SJCRH30 (cell line): Measurements from ENCODE around the gene GNPTAB. TPM values are rescaled to one million over a fixed set of nuclear protein-coding genes. Genes with fewer than 3 reads are reported as not detected.
A peak's percentile ranks its signal among the peaks of the same experiment; 100 is the strongest.

ENCODE experiments used
- DNase-seq, 2 experiments: peaks; one replicate each; pipeline ENCODE4 v3.0.0-alpha.2; 2015 to 2020
- H3K27ac ChIP-seq: fragments of 250-450 bp; sonication (Bioruptor Pico); 2 replicates; pipeline ENCODE4 v1.5.1; 2020; ENCODE audit warnings: mild to moderate bottlenecking, moderate library complexity
- H3K27me3 ChIP-seq: fragments of 250-450 bp; sonication (Bioruptor Pico); 2 replicates; pipeline ENCODE4 v1.5.1; 2020; ENCODE audit warnings: mild to moderate bottlenecking, moderate library complexity
- H3K36me3 ChIP-seq: fragments of 250-450 bp; sonication (Bioruptor Pico); 2 replicates; pipeline ENCODE4 v1.5.1; 2020; ENCODE audit warnings: mild to moderate bottlenecking, moderate library complexity
- H3K4me1 ChIP-seq: fragments of 250-450 bp; sonication (Bioruptor Pico); 2 replicates; pipeline ENCODE4 v1.5.1; 2020; ENCODE audit warnings: mild to moderate bottlenecking, moderate library complexity
- H3K4me3 ChIP-seq: fragments of 250-450 bp; sonication (Bioruptor Pico); 2 replicates; pipeline ENCODE4 v1.5.1; 2020; ENCODE audit warnings: mild to moderate bottlenecking, moderate library complexity
- H3K9me3 ChIP-seq: fragments of 250-450 bp; sonication (Bioruptor Pico); replicated peaks from 2 replicates; pipeline ENCODE4 v1.5.1; 2020; ENCODE audit warnings: mild to moderate bottlenecking, moderate library complexity
- total RNA-seq: library from RNA; depleted of rRNA; stranded (reverse); fragments of >200 nt; shearing (Covaris generic); gene quantifications from 2 replicates; pipeline ENCODE4 v1.2.3, GENCODE V29; 2014; rRNA removed

GNPTAB gene
- total RNA-seq, 1 experiment from 2014 or later, result 11.6 TPM

- no peaks in the 10 kb centered on the region for H3K9me3 ChIP-seq
- H3K36me3 ChIP-seq, result no peaks in the 10 kb centered on the region
- DNase-seq, result peak; percentile 38 to 60
- H3K4me1 ChIP-seq, result no peaks in the 10 kb centered on the region
- peak overlapping the region; percentile 94 for H3K4me3 ChIP-seq
- H3K27ac ChIP-seq, result peak overlapping the region; percentile 24; the same call in 1 of the 2 replicates
- no peaks in the 10 kb centered on the region for H3K27me3 ChIP-seq
Observed at GRCh38 chr12:101697930-101698799, 132.6 kb downstream of the GNPTAB start.

- DNase-seq, result peak; percentile 71 to 72
- no peaks in the 10 kb centered on the region for H3K36me3 ChIP-seq
- H3K27me3 ChIP-seq, result no peaks in the 10 kb centered on the region
- H3K27ac ChIP-seq, result peak within 1 kb of the TSS; percentile 24; the same call in 1 of the 2 replicates
- no peaks in the 10 kb centered on the region for H3K9me3 ChIP-seq
- no peaks in the 10 kb centered on the region for H3K4me1 ChIP-seq
- H3K4me3 ChIP-seq, result peak within 1 kb of the TSS; percentile 94
Observed at GRCh38 chr12:101697197-101697929, 133.4 kb downstream of the GNPTAB start, which contains the start of gene CHPT1. Gene CHPT1 (plus strand): TSS chr12:101697640. CDS start chr12:101697862, 222 bp downstream.

- Histone ChIP-seq H3K27ac (no peak overlapping the region; the same call in 1 of the 2 replicates), H3K4me1 (no peaks in the 10 kb centered on the region), H3K9me3 (no peaks in the 10 kb centered on the region), H3K36me3 (no peaks in the 10 kb centered on the region), H3K4me3 (peak overlapping the region; percentile 94), H3K27me3 (no peaks in the 10 kb centered on the region)
- DNase-seq, result no peak
Observed at GRCh38 chr12:101696251-101697196, 134.2 kb downstream of the GNPTAB start.

GRCh38 chr12:101695706-101696105, 135.1 kb downstream of the GNPTAB start:
- no peak overlapping the region for H3K27ac ChIP-seq
- H3K4me3 ChIP-seq, result no peak overlapping the region
- H3K36me3 ChIP-seq, result no peaks in the 10 kb centered on the region
- H3K27me3 ChIP-seq, result no peaks in the 10 kb centered on the region
- no peaks in the 10 kb centered on the region for H3K4me1 ChIP-seq
- no peak for DNase-seq
- no peaks in the 10 kb centered on the region for H3K9me3 ChIP-seq

Other genes starting within 250 kb of the GNPTAB start
- gene MYBPC1, start 236.0 kb downstream of the GNPTAB start, total RNA-seq, result not detected in 2 replicates
- 19.7 and 22.4 TPM in 2 replicates for gene CHPT1, start 133.3 kb downstream of the GNPTAB start, total RNA-seq
- gene SYCP3, start 91.5 kb downstream of the GNPTAB start, total RNA-seq, result 0.03 and 0.04 TPM in 2 replicates
- 0.08 and 0.12 TPM in 2 replicates for gene DRAM1, start 46.6 kb upstream of the GNPTAB start, total RNA-seq
- gene WASHC3, start 231.0 kb upstream of the GNPTAB start, total RNA-seq, result 33.7 and 38.4 TPM in 2 replicates